ENCODE measurements around the gene TMEM184B. TPM values are rescaled to one million over a fixed set of nuclear protein-coding genes. Genes with fewer than 3 reads are reported as not detected.

The TMEM184B gene
- total and polyA plus RNA-seq, 4 donors, result 7.5 to 12.6 (median 9.9) TPM

GRCh38 chr22:38199826-38200559, 72.8 kb downstream of the TMEM184B start:
- no peak overlapping the region for H3K4me3 ChIP-seq (ENCODE audit: low read depth in 1 of 3, low read length in 3 of 3)
- no peaks in the 10 kb centered on the region for H3K27me3 ChIP-seq (ENCODE audit: control insufficient read depth in 4 of 4, insufficient read depth in 4 of 4, low read length in 3 of 4)
- H3K36me3 ChIP-seq (ENCODE audit: control insufficient read depth in 4 of 4, insufficient read depth in 3 of 4, low read depth in 1 of 4, low read length in 3 of 4), result no peaks in the 10 kb centered on the region
- DNase-seq (ENCODE audit: low spot score), result no peak
- whole genome bisulfite sequencing, result 85% methylated on average over 10 of the region's 10 CpGs
- no peak overlapping the region for H3K9ac ChIP-seq (ENCODE audit: low read depth in 1 of 2, low read length in 2 of 2)
- no peaks in the 10 kb centered on the region for H3K9me3 ChIP-seq (ENCODE audit: control insufficient read depth in 4 of 4, low read length in 3 of 4)
- no peak for TF ChIP-seq RXRA (IDR thresholded peaks at IDR 0.05)
- TF ChIP-seq FOXA2 (IDR thresholded peaks at IDR 0.05), result no peak
- TF ChIP-seq HNF4G (IDR thresholded peaks at IDR 0.05), result no peak
- no peak for TF ChIP-seq NR2F2 (IDR thresholded peaks at IDR 0.05)
- TF ChIP-seq RAD21 (IDR thresholded peaks at IDR 0.05), result no peak
- no peak overlapping the region for H3K27ac ChIP-seq (ENCODE audit: low read depth in 1 of 2, low read length in 2 of 2)
- H3K4me1 ChIP-seq (ENCODE audit: control insufficient read depth in 4 of 4, insufficient read depth in 4 of 4, low read length in 3 of 4), result peaks cover 0 to 7% (median 3%) of the 10 kb centered on the region in 4 donors

- H3K36me3 ChIP-seq (ENCODE audit: control insufficient read depth in 4 of 4, insufficient read depth in 3 of 4, low read depth in 1 of 4, low read length in 3 of 4), result no peaks in the 10 kb centered on the region
- no peaks in the 10 kb centered on the region for H3K9me3 ChIP-seq (ENCODE audit: control insufficient read depth in 4 of 4, low read length in 3 of 4)
- H3K4me3 ChIP-seq (ENCODE audit: low read depth in 1 of 3, low read length in 3 of 3), result no peak overlapping the region
- H3K9ac ChIP-seq (ENCODE audit: low read depth in 1 of 2, low read length in 2 of 2), result no peak overlapping the region
- peaks cover 12 to 23% (median 16%) of the 10 kb centered on the region in 4 donors for H3K4me1 ChIP-seq (ENCODE audit: control insufficient read depth in 4 of 4, insufficient read depth in 4 of 4, low read length in 3 of 4)
- TF ChIP-seq ATF3 (IDR thresholded peaks at IDR 0.05) (no peak), RAD21 (IDR thresholded peaks at IDR 0.05) (no peak), RXRA (IDR thresholded peaks at IDR 0.05) (no peak), GABPA (IDR thresholded peaks at IDR 0.05 in 1 of 2, conservative IDR thresholded peaks at IDR 0.05 in 1 of 2) (no peak), JUND (IDR thresholded peaks at IDR 0.05) (no peak), ZBTB33 (IDR thresholded peaks at IDR 0.05) (no peak), CTCF (IDR thresholded peaks at IDR 0.05; ENCODE audit: low read depth, low read length, missing input control) (no peak), FOXA2 (IDR thresholded peaks at IDR 0.05) (no peak), FOXA1 (IDR thresholded peaks at IDR 0.05) (no peak), REST (IDR thresholded peaks at IDR 0.05) (no peak), HNF4A (conservative IDR thresholded peaks at IDR 0.05) (no peak), EGR1 (IDR thresholded peaks at IDR 0.05; ENCODE audit: low read depth in 2 of 2) (no peak), YY1 (IDR thresholded peaks at IDR 0.05) (no peak), HNF4G (IDR thresholded peaks at IDR 0.05) (no peak), TAF1 (conservative IDR thresholded peaks at IDR 0.05) (no peak)
- H3K27me3 ChIP-seq (ENCODE audit: control insufficient read depth in 4 of 4, insufficient read depth in 4 of 4, low read length in 3 of 4), result no peaks in the 10 kb centered on the region
- no peak overlapping the region for H3K27ac ChIP-seq (ENCODE audit: low read depth in 1 of 2, low read length in 2 of 2)
- no peak for DNase-seq (ENCODE audit: low spot score)
- 83% methylated on average over 19 of the region's 19 CpGs for WGBS
Measured at GRCh38 chr22:38196791-38197419, 75.9 kb downstream of the TMEM184B start.

All from liver (tissue), 9 donors.